ENCODE data around the gene HOXA3. TPM values are rescaled to one million over a fixed set of nuclear protein-coding genes. Genes with fewer than 3 reads are reported as not detected.

The HOXA3 gene
- total RNA-seq, 6 donors from 2014 or later = 0.20 to 11.4 (median 3.5) TPM

DNA sequence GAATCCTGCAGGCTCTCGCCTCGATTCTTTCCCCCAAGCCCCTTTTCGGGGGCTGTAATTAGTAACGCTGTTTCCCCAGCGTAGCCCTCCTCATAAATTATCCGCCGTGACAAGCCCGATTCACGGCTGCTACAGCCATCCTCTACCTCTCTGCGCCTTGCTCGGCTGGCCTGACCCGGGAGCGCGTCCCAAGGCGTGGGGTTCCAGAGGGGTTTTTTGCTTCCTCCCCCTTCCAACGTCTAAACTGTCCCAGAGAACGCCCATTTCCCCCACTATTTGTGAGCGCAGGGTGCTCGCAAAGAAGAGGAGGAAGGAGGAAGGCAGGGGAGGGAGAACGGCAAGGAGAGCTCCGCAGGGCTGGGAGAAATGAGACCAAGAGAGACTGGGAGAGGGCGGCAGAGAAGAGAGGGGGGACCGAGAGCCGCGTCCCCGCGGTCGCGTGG lies 9.8 kb downstream of the HOXA3 start:
- Histone ChIP-seq H3K36me3 (no peaks in the 10 kb centered on the region), H3K4me3 (peak overlapping the region; percentile 47 to 74 (median 56)), H3K9me3 (no peaks in the 10 kb centered on the region), H3K27me3 (peaks cover 0 to 15% (median 7%) of the 10 kb centered on the region in 4 donors), H3K27ac (peak overlapping the region; percentile 94 to 98 (median 96)), H3K4me1 (peaks cover 4 to 25% (median 4%) of the 10 kb centered on the region in 4 donors)
- WGBS, 2 donors = 25 to 33% methylated on average over 29 of the region's 29 CpGs
- no peak for ATAC-seq (ENCODE audit: low FRiP score in 2 of 2)
- no peak for TF ChIP-seq POLR2A (IDR thresholded peaks at IDR 0.05)
- peak in 1 of 2 donors; percentile 50 for DNase-seq

DNA sequence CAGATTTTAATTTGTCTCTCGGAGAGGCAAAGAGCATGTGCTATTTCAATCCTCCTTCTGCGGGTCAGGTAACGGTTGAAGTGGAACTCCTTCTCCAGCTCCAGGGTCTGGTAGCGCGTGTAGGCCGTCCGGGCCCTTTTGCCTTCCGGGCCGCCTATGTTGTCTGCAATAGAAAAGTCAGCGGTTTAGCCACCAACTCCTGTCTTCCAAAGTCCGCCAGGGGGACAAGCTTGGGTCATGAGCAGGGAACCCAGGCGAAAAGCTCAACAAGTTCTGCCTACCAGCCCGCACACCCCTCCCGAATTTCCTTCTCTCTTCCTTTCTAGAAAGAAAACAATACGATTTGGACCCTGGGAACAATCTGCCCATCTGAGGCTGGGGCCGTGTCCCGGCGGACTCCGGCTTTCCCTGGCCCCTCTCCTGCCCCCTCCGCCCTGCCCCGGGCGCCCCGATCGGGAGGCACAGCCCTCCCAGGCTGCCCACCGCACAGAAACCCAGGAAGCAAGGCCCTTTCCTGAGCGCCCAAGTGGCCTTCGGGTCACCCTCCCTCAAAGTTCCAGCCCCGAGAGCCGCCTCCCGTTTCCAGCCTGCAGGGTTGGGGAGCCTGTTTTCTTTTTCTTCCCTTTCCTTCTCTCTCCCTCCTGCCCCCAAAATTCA lies 10.3 kb downstream of the HOXA3 start:
- TF ChIP-seq POLR2AphosphoS5 (IDR thresholded peaks at IDR 0.05) = no peak
- TF ChIP-seq POLR2A (IDR thresholded peaks at IDR 0.05) = no peak
- TF ChIP-seq, protein P1, sequence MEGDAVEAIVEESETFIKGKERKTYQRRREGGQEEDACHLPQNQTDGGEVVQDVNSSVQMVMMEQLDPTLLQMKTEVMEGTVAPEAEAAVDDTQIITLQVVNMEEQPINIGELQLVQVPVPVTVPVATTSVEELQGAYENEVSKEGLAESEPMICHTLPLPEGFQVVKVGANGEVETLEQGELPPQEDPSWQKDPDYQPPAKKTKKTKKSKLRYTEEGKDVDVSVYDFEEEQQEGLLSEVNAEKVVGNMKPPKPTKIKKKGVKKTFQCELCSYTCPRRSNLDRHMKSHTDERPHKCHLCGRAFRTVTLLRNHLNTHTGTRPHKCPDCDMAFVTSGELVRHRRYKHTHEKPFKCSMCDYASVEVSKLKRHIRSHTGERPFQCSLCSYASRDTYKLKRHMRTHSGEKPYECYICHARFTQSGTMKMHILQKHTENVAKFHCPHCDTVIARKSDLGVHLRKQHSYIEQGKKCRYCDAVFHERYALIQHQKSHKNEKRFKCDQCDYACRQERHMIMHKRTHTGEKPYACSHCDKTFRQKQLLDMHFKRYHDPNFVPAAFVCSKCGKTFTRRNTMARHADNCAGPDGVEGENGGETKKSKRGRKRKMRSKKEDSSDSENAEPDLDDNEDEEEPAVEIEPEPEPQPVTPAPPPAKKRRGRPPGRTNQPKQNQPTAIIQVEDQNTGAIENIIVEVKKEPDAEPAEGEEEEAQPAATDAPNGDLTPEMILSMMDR (IDR thresholded peaks at IDR 0.05) = peak in 1 of 6 experiments; percentile 27
- 14 to 39% methylated on average over 23 to 30 of the region's 30 CpGs for WGBS, 2 donors
- Histone ChIP-seq H3K27me3 (peaks cover 0 to 12% (median 5%) of the 10 kb centered on the region in 4 donors), H3K36me3 (no peaks in the 10 kb centered on the region), H3K27ac (peak overlapping the region; percentile 94 to 98 (median 96)), H3K4me3 (peak overlapping the region; percentile 47 to 74 (median 56)), H3K9me3 (no peaks in the 10 kb centered on the region), H3K4me1 (peaks cover 0 to 19% (median 2%) of the 10 kb centered on the region in 4 donors)
- DNase-seq (peak in 1 of 2 donors; percentile 70), ATAC-seq (ENCODE audit: low FRiP score in 2 of 2) (peak in 1 of 2 donors; percentile 8)

DNA sequence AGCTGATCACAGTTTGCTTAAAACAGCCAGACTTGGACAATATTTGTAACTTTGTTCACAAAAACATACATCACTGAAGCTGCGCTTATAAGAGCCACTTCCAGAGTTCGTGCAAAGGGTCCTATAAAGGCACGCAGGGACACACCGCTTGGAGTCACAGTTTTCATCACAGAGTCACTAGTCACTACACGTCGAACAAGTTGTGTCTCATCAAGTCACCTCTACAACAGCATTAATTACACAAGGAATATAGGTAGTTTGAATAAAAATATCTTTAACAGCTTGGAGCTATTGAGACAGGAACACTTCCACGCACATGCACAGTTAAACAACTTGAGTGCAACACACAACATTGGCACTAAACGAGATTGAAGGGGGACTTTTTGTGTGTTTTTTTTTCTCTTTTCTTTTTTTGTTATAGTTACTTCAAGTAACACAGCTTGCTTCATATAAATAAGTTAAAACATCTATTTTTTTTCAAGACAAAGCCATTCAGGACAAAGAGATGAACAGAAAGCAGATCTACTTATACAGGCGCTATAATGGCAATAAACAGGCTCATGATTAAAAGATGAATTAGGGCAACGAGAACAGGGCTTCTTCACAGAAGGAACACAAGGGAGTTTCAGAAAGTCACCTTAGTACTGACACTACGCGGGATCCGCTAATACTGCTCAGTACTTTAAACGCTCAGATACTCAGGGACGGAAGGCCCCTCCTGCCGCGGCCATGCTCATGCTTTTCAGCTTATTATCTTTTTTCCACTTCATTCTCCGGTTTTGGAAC lies 11.1 kb downstream of the HOXA3 start:
- Histone ChIP-seq H3K4me3 (peak overlapping the region; percentile 47 to 74 (median 56)), H3K27me3 (peaks cover 0 to 12% (median 5%) of the 10 kb centered on the region in 4 donors), H3K9me3 (no peaks in the 10 kb centered on the region), H3K27ac (peak overlapping the region; percentile 94 to 98 (median 96)), H3K36me3 (no peaks in the 10 kb centered on the region), H3K4me1 (peaks cover 4 to 24% (median 8%) of the 10 kb centered on the region in 4 donors)
- DNase-seq = no peak
- WGBS, 2 donors = 38 to 42% methylated on average over 18 of the region's 18 CpGs
- ATAC-seq (ENCODE audit: low FRiP score in 2 of 2) = no peak
- peak in 1 of 2 donors; percentile 4 for TF ChIP-seq POLR2AphosphoS5 (IDR thresholded peaks at IDR 0.05)
- no peak for TF ChIP-seq EP300 (IDR thresholded peaks at IDR 0.05)

DNA sequence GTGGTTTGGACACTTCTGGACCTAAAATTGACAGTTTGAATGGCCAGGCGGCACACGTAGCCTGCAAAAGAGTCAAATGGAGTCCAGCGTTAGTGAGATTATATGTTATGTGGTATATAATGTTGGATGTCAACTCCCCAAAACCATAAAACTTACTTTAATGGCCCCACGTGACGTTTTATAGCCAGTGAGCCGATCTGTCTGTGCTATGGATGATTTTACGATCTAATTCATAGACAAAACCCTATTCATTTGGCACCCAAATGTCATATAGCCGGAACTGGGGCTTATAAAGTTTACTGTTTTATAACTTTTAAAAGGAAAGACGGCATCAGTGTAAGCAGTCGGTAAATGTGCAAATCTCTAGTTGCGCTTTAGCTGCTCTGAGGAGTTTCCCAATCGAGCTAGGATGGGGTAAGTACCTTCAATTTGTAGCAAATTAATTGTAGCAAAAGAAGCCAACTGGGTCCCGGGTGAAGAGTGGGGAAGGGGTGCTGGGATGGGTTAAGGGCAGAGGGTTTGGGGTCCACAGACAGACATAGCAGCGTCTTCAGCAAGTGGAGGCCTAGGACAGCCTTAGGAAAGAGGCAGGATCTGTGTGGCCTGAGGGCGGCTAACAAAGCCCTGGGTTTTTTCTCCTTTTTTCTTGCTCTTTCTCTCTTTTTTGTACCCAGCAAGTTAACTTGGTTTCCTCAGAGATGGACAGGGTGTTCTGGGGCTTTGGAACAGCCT lies 12.1 kb downstream of the HOXA3 start:
- Histone ChIP-seq H3K4me1 (peaks cover 11 to 35% (median 15%) of the 10 kb centered on the region in 4 donors), H3K27me3 (peaks cover 0 to 12% (median 5%) of the 10 kb centered on the region in 4 donors), H3K36me3 (no peaks in the 10 kb centered on the region), H3K27ac (peak overlapping the region; percentile 94 to 98 (median 96)), H3K4me3 (peak overlapping the region in 3 of 4 donors; percentile 49 to 74 (median 62)), H3K9me3 (no peaks in the 10 kb centered on the region)
- WGBS, 2 donors = 49% methylated on average over 15 of the region's 15 CpGs
- ATAC-seq (ENCODE audit: low FRiP score in 2 of 2) = no peak
- DNase-seq = no peak
- TF ChIP-seq EP300 (IDR thresholded peaks at IDR 0.05) (no peak), POLR2AphosphoS5 (IDR thresholded peaks at IDR 0.05) (no peak), POLR2A (IDR thresholded peaks at IDR 0.05) (no peak)
- TF ChIP-seq, protein P1 (IDR thresholded peaks at IDR 0.05) = no peak

DNA sequence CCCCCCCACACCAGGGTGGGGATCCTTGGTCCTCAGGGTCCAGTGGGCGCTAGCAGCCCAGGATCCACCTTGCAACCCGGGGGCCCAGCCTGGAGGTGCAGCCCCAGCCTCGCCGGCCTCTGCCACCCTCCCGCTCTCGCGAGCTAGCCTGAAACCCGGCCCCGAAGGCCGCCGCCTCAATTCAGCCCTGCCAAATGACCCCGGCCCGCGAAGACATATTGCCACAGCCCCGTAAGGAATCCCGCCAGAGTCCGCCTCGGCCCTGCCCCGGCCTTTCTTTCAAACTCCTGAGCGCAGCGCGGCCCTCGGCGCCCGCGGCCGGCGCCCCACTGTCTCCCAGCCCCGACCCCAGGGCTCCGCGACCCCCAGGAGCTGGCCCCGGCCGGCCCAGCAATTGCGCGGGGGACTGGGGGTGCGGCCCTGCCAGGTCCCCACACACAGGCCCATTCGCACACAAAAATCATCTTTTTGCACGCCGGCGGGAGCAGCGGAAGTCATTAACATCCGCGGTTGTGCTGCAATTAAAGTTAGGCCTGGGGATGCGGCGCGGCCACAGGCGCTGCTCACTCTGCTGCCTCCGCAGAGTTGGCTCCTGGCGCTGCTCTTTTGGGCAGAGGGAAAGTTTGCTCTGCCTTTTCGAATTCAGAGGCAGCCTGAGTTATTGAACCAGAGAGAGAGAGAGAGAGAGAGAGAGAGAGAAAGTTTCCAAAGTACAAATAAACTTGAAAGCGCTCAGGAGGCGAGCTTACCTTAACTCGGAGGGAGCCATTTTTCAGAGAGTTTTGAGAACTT lies 12.9 kb downstream of the HOXA3 start:
- Histone ChIP-seq H3K4me3 (peak overlapping the region in 3 of 4 donors; percentile 23 to 74 (median 62)), H3K4me1 (peaks cover 14 to 35% (median 22%) of the 10 kb centered on the region in 4 donors), H3K9me3 (no peaks in the 10 kb centered on the region), H3K27me3 (peaks cover 0 to 7% (median 3%) of the 10 kb centered on the region in 4 donors), H3K27ac (peak overlapping the region; percentile 94 to 98 (median 96)), H3K36me3 (no peaks in the 10 kb centered on the region)
- 35 to 69% methylated on average over 24 to 41 of the region's 53 CpGs for WGBS, 2 donors
- peak in 1 of 2 donors; percentile 83 for DNase-seq
- no peak for ATAC-seq (ENCODE audit: low FRiP score in 2 of 2)
- TF ChIP-seq POLR2A (IDR thresholded peaks at IDR 0.05) (no peak), EP300 (IDR thresholded peaks at IDR 0.05) (no peak), POLR2AphosphoS5 (IDR thresholded peaks at IDR 0.05) (no peak)
- TF ChIP-seq, protein P1 (IDR thresholded peaks at IDR 0.05) = no peak
